Cardiac muscle cell (in vitro differentiated cells and primary cell): ENCODE measurements around the gene SNED1. TPM values are rescaled to one million over a fixed set of nuclear protein-coding genes. Genes with fewer than 3 reads are reported as not detected.

Source experiments
- DNase-seq, 2 donors: peaks; one replicate each; pipeline versions ENCODE4 v3.0.0 to v3.0.0-alpha.2; 2010 to 2017; ENCODE audit warnings: low read depth in 1 of 2, low spot score in 1 of 2
- H3K27ac ChIP-seq: fragments of 200-600 bp; sonication (generic); 2 replicates; pipeline ENCODE4 v1.5.1; 2016
- H3K27me3 ChIP-seq: fragments of 200-600 bp; sonication (generic); 2 replicates; pipeline ENCODE4 v1.6.0; 2016; ENCODE audit warnings: control low read depth
- H3K36me3 ChIP-seq: fragments of 200-600 bp; sonication (generic); 2 replicates; pipeline ENCODE4 v1.5.1; 2016; ENCODE audit warnings: control low read depth
- H3K4me1 ChIP-seq: fragments of 200-600 bp; sonication (generic); 2 replicates; pipeline ENCODE4 v1.8.1; 2017; ENCODE audit warnings: low read depth, mild to moderate bottlenecking, mixed run types
- H3K4me3 ChIP-seq: fragments of 200-600 bp; sonication (generic); 2 replicates; pipeline ENCODE4 v1.5.1; 2016; ENCODE audit warnings: mild to moderate bottlenecking
- H3K9me3 ChIP-seq: fragments of 200-600 bp; sonication (generic); 2 replicates; pipeline ENCODE4 v1.5.1; 2017; ENCODE audit warnings: low read depth, mild to moderate bottlenecking, control low read depth
- polyA plus RNA-seq: library from polyadenylated mRNA; unstranded; fragments of >200 nt; fragmentation: Nextera tagmentation; extraction: Ambion mirVana; gene quantifications from 2 replicates; pipeline ENCODE4 v1.2.1, GENCODE V29; 2016
- total RNA-seq: library from RNA; depleted of rRNA; stranded (reverse); fragments of >200 nt; gene quantifications from 2 replicates; pipeline ENCODE4 v1.2.3, GENCODE V29; 2016
- TF ChIP-seq, protein P1 (sequence below): IDR thresholded peaks from 2 replicates; pipeline ENCODE4 v1.5.1; 2012; ENCODE audit warnings: low read depth, mild to moderate bottlenecking, low read length

The SNED1 gene
- total and polyA plus RNA-seq, 2 experiments from 2014 or later, result 0.09 to 0.76 TPM

- no peaks in the 10 kb centered on the region for H3K9me3 ChIP-seq
- no peaks in the 10 kb centered on the region for H3K27me3 ChIP-seq
- H3K4me3 ChIP-seq, result no peak overlapping the region
- TF ChIP-seq, protein P1, sequence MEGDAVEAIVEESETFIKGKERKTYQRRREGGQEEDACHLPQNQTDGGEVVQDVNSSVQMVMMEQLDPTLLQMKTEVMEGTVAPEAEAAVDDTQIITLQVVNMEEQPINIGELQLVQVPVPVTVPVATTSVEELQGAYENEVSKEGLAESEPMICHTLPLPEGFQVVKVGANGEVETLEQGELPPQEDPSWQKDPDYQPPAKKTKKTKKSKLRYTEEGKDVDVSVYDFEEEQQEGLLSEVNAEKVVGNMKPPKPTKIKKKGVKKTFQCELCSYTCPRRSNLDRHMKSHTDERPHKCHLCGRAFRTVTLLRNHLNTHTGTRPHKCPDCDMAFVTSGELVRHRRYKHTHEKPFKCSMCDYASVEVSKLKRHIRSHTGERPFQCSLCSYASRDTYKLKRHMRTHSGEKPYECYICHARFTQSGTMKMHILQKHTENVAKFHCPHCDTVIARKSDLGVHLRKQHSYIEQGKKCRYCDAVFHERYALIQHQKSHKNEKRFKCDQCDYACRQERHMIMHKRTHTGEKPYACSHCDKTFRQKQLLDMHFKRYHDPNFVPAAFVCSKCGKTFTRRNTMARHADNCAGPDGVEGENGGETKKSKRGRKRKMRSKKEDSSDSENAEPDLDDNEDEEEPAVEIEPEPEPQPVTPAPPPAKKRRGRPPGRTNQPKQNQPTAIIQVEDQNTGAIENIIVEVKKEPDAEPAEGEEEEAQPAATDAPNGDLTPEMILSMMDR, result no peak
- no peak for DNase-seq
- H3K36me3 ChIP-seq, result peaks cover 16% of the 10 kb centered on the region
- H3K4me1 ChIP-seq, result no peaks in the 10 kb centered on the region
- no peak overlapping the region for H3K27ac ChIP-seq
These were observed 84.6 kb downstream of the SNED1 start for GRCh38 chr2:241083091-241083415.

DNA sequence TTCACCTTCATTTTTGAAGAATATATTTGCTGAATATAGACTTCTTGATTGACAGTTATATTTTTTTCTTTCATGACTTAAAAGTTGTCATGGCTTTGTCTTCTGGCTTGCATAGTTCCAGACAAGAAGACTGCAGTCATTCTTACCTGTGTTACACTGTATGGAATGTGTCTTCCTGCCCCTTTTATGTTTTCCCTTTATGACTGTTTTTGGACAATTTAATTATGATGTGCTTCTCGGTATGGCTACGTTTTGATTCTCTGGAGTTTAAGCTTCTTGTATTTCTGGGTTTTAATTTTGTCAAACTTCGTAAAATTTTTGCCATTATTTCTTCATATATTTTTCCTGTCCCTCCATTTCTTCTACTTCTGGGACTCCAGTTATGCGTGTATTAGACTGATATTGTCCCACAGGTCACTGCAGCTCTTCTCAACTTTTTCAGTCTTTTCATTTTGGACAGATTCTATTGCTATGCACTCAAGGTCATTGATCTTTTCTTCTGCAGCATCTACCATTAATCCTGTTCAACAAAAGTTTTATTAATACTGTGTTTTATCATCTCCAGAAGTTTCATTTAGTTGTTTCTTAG lies 86.5 kb downstream of the SNED1 start:
- no peaks in the 10 kb centered on the region for H3K27me3 ChIP-seq
- no peaks in the 10 kb centered on the region for H3K4me1 ChIP-seq
- no peaks in the 10 kb centered on the region for H3K9me3 ChIP-seq
- no peak for DNase-seq
- no peak overlapping the region for H3K27ac ChIP-seq
- TF ChIP-seq, protein P1, result no peak
- no peak overlapping the region for H3K4me3 ChIP-seq
- H3K36me3 ChIP-seq, result peaks cover 32% of the 10 kb centered on the region

GRCh38 chr2:241087420-241088268 lies 89.2 kb downstream of the SNED1 start:
- no peak for DNase-seq
- Histone ChIP-seq H3K27ac (no peak overlapping the region), H3K36me3 (peaks cover 43% of the 10 kb centered on the region), H3K4me3 (no peak overlapping the region), H3K9me3 (no peaks in the 10 kb centered on the region), H3K27me3 (no peaks in the 10 kb centered on the region), H3K4me1 (no peaks in the 10 kb centered on the region)
- TF ChIP-seq, protein P1, result no peak

DNA sequence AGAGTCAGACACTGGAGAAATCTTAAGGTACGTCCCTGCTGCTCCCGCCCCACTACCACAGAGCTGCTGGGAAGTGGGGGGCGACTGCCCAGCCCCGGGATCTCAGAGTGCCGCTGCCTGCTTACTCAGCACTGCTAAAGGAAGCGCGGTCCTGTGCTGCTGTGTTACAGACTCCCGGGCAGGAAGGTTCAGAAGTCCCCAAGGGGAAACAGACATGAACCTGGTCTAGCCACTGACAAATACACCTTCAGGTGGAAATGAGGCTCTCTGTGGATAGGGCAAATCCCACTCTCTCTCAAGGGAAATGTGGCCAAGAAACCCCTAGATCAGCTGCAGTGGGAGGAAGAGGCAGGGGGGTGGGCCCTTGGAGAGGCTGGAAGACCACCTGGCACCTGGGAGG lies 90.0 kb downstream of the SNED1 start:
- TF ChIP-seq, protein P1, result no peak
- no peak overlapping the region for H3K4me3 ChIP-seq
- H3K4me1 ChIP-seq, result no peaks in the 10 kb centered on the region
- H3K27me3 ChIP-seq, result no peaks in the 10 kb centered on the region
- H3K36me3 ChIP-seq, result peaks cover 46% of the 10 kb centered on the region
- H3K9me3 ChIP-seq, result no peaks in the 10 kb centered on the region
- no peak for DNase-seq
- H3K27ac ChIP-seq, result no peak overlapping the region

- Histone ChIP-seq H3K4me1 (no peaks in the 10 kb centered on the region), H3K27me3 (no peaks in the 10 kb centered on the region), H3K9me3 (no peaks in the 10 kb centered on the region), H3K36me3 (peaks cover 51% of the 10 kb centered on the region), H3K4me3 (no peak overlapping the region), H3K27ac (no peak overlapping the region)
- no peak for DNase-seq
- TF ChIP-seq, protein P1, result no peak
These were observed 90.6 kb downstream of the SNED1 start for GRCh38 chr2:241088791-241089732.
